Tibial artery (tissue), 4 donors: ENCODE measurements around the gene SYNPR.

Experiments
- DNase-seq, 2 donors: peaks; one replicate each; pipeline ENCODE4 v3.0.0-alpha.2; 2019
- H3K27ac ChIP-seq, 2 donors: fragments of 200-600 bp; sonication (generic) in 1 of 2; 1 replicate in 1 of 2; 2 replicates in 1 of 2; pipeline ENCODE4 v1.5.1; 2018 to 2019; ENCODE audit warnings: mild to moderate bottlenecking in 1 of 2
- H3K27me3 ChIP-seq, 2 donors: fragments of 200-600 bp; sonication (generic) in 1 of 2; one replicate each; pipeline versions ENCODE4 v1.5.1 to v1.6.0; 2016 to 2019
- H3K36me3 ChIP-seq, 3 donors: fragments of 200-600 bp; sonication (generic) in 2 of 3; one replicate each; pipeline ENCODE4 v1.5.1; 2016 to 2019; ENCODE audit warnings: mild to moderate bottlenecking in 2 of 3
- H3K4me1 ChIP-seq, 4 donors: fragments of 200-600 bp; sonication (generic) in 2 of 4; 1 replicate in 3 of 4; 2 replicates in 1 of 4; pipeline ENCODE4 v1.5.1; 2016 to 2019
- H3K4me3 ChIP-seq, 2 donors: fragments of 200-600 bp; sonication (generic) in 1 of 2; 1 replicate in 1 of 2; 2 replicates in 1 of 2; pipeline ENCODE4 v1.5.1; 2018 to 2019; ENCODE audit warnings: mild to moderate bottlenecking in 2 of 2
- H3K9me3 ChIP-seq, 3 donors: fragments of 200-600 bp; sonication (generic) in 1 of 3; one replicate each; pipeline ENCODE4 v1.5.1; 2016 to 2019
- intact Hi-C: fragments of 100-400 bp; cut with DNase I; formaldehyde crosslinking; loops from one replicate; pipeline ENCODE4 v1.15.0; 2023; ENCODE audit warnings: low total_unique reads
- TF ChIP-seq, protein P1 (sequence below), 2 experiments: fragments of 200-600 bp in 1 of 2; fragments of 450-650 bp in 1 of 2; IDR thresholded peaks; one replicate each; pipeline ENCODE4 v1.5.1; 2017 to 2019; ENCODE audit warnings: antibody characterized with exemption in 2 of 2, mild to moderate bottlenecking in 1 of 2, moderate library complexity in 1 of 2

The SYNPR gene

GRCh38 chr3:63613561-63613960, 335.5 kb downstream of the SYNPR start:
- no peaks in the 10 kb centered on the region for H3K4me1 ChIP-seq
- no peak overlapping the region for H3K4me3 ChIP-seq
- no peaks in the 10 kb centered on the region for H3K9me3 ChIP-seq
- no peak for DNase-seq
- H3K27ac ChIP-seq: no peak overlapping the region
- TF ChIP-seq, protein P1, sequence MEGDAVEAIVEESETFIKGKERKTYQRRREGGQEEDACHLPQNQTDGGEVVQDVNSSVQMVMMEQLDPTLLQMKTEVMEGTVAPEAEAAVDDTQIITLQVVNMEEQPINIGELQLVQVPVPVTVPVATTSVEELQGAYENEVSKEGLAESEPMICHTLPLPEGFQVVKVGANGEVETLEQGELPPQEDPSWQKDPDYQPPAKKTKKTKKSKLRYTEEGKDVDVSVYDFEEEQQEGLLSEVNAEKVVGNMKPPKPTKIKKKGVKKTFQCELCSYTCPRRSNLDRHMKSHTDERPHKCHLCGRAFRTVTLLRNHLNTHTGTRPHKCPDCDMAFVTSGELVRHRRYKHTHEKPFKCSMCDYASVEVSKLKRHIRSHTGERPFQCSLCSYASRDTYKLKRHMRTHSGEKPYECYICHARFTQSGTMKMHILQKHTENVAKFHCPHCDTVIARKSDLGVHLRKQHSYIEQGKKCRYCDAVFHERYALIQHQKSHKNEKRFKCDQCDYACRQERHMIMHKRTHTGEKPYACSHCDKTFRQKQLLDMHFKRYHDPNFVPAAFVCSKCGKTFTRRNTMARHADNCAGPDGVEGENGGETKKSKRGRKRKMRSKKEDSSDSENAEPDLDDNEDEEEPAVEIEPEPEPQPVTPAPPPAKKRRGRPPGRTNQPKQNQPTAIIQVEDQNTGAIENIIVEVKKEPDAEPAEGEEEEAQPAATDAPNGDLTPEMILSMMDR (IDR thresholded peaks at IDR 0.05): no peak
- no peaks in the 10 kb centered on the region for H3K36me3 ChIP-seq
- intact Hi-C loops: no loop called here
- no peaks in the 10 kb centered on the region for H3K27me3 ChIP-seq

DNA sequence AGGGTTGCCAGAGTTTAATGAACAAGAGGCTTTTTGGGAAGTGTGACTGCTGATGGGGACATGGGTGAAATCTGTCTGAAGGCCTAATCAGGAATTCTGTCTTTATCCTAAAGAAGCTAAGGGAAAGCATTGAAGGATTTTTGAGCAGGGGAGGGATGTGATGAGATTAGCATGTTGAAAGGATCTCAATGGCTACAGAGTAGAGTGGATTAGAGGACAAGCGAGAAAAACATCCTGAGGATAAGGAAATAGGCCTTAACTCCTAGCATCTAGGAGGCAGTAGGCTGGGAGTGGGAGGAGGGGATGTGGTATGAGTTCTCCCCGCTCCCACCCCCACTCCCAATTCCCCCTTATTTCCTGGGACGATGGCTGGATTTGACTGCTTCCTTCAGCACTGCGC, 339.3 kb downstream of the SYNPR start:
- intact Hi-C loops: no loop called here
- no peak for DNase-seq
- no peak overlapping the region for H3K27ac ChIP-seq
- no peaks in the 10 kb centered on the region for H3K9me3 ChIP-seq
- no peak overlapping the region for H3K4me3 ChIP-seq
- no peaks in the 10 kb centered on the region for H3K4me1 ChIP-seq
- H3K36me3 ChIP-seq: no peaks in the 10 kb centered on the region
- H3K27me3 ChIP-seq: no peaks in the 10 kb centered on the region
- TF ChIP-seq, protein P1 (IDR thresholded peaks at IDR 0.05): no peak

DNA sequence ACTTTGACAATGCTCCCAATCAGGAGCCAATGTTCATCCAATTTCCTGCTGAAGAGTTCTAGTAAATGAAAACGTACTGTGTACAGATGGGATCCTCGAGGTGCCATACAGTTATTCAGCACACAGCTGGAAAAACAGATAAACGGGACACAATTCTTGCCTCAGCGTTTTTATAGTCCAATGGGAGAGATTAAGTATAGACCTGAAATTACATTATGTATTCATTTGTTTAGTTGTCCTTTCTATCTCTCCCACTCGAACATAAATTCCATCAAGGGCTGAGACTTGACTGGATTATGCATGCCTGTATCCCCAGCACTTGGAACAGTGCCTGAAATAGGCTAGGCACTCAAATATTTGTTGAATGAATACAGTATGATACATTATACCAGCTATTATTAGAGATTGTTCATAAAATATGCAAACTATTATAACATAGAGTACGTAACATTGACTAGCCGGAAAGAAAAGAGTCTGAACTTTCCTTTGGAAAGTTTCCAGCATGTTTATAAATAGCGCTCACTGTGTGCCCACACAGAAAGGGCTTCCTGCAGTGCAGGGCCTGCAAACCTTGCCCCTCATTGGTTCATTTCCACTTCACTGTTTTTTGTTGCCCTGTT, 346.9 kb downstream of the SYNPR start:
- TF ChIP-seq, protein P1 (IDR thresholded peaks at IDR 0.05): no peak
- no peak for DNase-seq
- Histone ChIP-seq H3K9me3 (no peaks in the 10 kb centered on the region), H3K4me3 (no peak overlapping the region), H3K27ac (no peak overlapping the region), H3K27me3 (no peaks in the 10 kb centered on the region), H3K36me3 (no peaks in the 10 kb centered on the region), H3K4me1 (peaks cover 0 to 11% (median 2%) of the 10 kb centered on the region in 4 donors)
- intact Hi-C loops: no loop called here

DNA sequence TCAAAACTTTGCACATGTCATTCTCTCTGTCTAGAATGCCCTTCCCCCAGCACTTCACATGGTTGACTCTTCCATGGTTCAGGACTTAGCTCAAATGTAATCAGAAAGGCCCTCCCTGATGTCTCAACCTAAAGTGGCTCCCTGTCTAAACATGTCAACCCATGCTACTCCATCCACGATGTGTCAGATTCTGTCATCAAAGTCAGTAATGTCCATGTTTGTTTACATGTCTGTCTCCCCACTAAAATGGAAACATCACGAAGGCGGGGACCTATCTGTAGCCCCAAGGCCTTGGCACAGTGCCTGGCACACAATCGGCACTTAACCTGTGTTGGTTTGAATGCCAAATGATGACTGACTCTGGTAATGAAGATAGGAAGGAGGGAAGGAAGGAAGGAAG, 353.6 kb downstream of the SYNPR start:
- TF ChIP-seq, protein P1 (IDR thresholded peaks at IDR 0.05): no peak
- Histone ChIP-seq H3K4me1 (no peaks in the 10 kb centered on the region), H3K27ac (no peak overlapping the region), H3K36me3 (no peaks in the 10 kb centered on the region), H3K4me3 (no peak overlapping the region), H3K27me3 (no peaks in the 10 kb centered on the region), H3K9me3 (no peaks in the 10 kb centered on the region)
- DNase-seq: no peak
- intact Hi-C loops: no loop called here

DNA sequence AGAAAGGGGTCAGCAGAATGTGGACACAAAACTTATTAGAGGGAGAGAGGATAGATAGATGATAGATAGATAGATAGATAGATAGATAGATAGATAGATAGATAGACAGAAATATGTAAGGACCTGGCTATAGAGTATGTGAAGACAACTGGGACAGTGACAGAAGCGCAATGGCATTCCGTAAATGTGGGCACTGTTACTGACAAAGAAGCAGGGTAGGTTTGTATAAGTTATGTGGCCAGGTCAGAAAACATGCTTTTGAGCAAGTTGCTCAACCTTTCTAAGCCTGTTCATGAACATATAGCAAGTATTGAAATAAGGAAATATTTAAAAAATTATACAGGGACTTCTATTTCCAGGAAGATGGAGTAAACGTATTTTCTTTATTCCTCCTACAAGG, 357.1 kb downstream of the SYNPR start:
- Histone ChIP-seq H3K27me3 (no peaks in the 10 kb centered on the region), H3K9me3 (no peaks in the 10 kb centered on the region), H3K4me3 (no peak overlapping the region), H3K4me1 (no peaks in the 10 kb centered on the region), H3K27ac (no peak overlapping the region), H3K36me3 (no peaks in the 10 kb centered on the region)
- intact Hi-C loops: no loop called here
- no peak for DNase-seq
- TF ChIP-seq, protein P1 (IDR thresholded peaks at IDR 0.05): no peak

GRCh38 chr3:63639806-63640205, 361.7 kb downstream of the SYNPR start:
- no peak for DNase-seq
- intact Hi-C loops: no loop called here
- Histone ChIP-seq H3K4me1 (no peaks in the 10 kb centered on the region), H3K4me3 (no peak overlapping the region), H3K36me3 (no peaks in the 10 kb centered on the region), H3K27ac (no peak overlapping the region), H3K27me3 (no peaks in the 10 kb centered on the region), H3K9me3 (no peaks in the 10 kb centered on the region)
- TF ChIP-seq, protein P1 (IDR thresholded peaks at IDR 0.05): no peak
